Colonic mucosa (tissue), 4 donors: ENCODE results near the gene SAMD14. TPM values are rescaled to one million over a fixed set of nuclear protein-coding genes. Genes with fewer than 3 reads are reported as not detected.

Source experiments
- DNase-seq: peaks from one replicate; pipeline ENCODE4 v3.0.0-alpha.2; 2020
- H3K27ac ChIP-seq: fragments of 200-600 bp; one replicate; pipeline ENCODE4 v1.8.0; 2021
- H3K27me3 ChIP-seq: fragments of 200-600 bp; one replicate; pipeline ENCODE4 v1.8.0; 2021
- H3K36me3 ChIP-seq: fragments of 200-600 bp; one replicate; pipeline ENCODE4 v1.8.0; 2021
- H3K4me1 ChIP-seq: fragments of 200-600 bp; one replicate; pipeline ENCODE4 v1.8.0; 2021; ENCODE audit warnings: mild to moderate bottlenecking
- H3K4me3 ChIP-seq: fragments of 200-600 bp; one replicate; pipeline ENCODE4 v1.8.0; 2021
- H3K9ac ChIP-seq, 2 donors: one replicate each; pipeline ENCODE4 v1.7.0; 2013; ENCODE audit warnings: control low read depth in 2 of 2, low read depth in 2 of 2, low read length in 2 of 2
- H3K9me3 ChIP-seq: fragments of 200-600 bp; one replicate; pipeline ENCODE4 v1.8.0; 2021
- CTCF ChIP-seq: fragments of 200-600 bp; IDR thresholded peaks from one replicate; pipeline ENCODE4 v1.8.0; 2022; ENCODE audit warnings: antibody characterized with exemption, mild to moderate bottlenecking
- intact Hi-C: fragments of 100-400 bp; cut with DNase I; formaldehyde crosslinking; loops from one replicate; pipeline ENCODE4 v1.14.1; 2022
- total RNA-seq, 2 donors: library from RNA; stranded (reverse); fragmentation: NEBNext Ultra II Directional in 1 of 2; extraction: Animal tissue kit (Norgen Biotek cat#: 25700) in 1 of 2; gene quantifications; one replicate each; pipeline ENCODE4 v1.2.1, GENCODE V29; 2021
- donor health status: healthy.
- donor health status: DM: no; HTN: no; CAD: no.
- donor health status: DM: no; HTN: no; CAD: no.

Gene SAMD14
- total RNA-seq, 2 donors from 2014 or later = 0.77 to 2.3 TPM

DNA sequence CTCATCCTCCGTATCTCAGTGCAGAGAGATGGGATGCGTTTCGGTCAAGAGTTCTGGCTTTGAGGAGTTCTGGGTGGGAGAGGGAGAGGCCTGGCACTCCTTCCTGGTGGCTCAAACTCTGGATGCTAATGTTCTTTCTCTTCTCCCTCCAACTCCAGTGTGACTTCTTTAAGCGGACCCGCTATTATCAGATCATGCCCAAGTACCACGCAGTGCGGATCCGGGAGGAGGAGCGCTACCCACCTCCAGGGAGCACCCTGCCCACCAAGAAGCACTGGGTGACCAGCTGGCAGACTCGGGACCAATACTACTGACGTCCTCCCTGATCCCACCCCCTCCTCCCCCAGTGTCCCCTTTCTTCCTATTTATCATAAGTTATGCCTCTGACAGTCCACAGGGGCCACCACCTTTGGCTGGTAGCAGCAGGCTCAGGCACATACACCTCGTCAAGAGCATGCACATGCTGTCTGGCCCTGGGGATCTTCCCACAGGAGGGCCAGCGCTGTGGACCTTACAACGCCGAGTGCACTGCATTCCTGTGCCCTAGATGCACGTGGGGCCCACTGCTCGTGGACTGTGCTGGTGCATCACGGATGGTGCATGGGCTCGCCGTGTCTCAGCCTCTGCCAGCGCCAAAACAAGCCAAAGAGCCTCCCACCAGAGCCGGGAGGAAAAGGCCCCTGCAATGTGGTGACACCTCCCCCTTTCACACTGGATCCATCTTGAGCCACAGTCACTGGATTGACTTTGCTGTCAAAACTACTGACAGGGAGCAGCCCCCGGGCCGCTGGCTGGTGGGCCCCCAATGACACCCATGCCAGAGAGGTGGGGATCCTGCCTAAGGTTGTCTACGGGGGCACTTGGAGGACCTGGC lies 40.8 kb downstream of the SAMD14 start:
- intact Hi-C loops = no loop called here
- no peak for DNase-seq
- H3K9ac ChIP-seq = no peak overlapping the region
- no peaks in the 10 kb centered on the region for H3K27me3 ChIP-seq
- no peak for TF ChIP-seq CTCF
- H3K4me3 ChIP-seq = no peak overlapping the region
- H3K4me1 ChIP-seq = no peaks in the 10 kb centered on the region
- H3K9me3 ChIP-seq = no peaks in the 10 kb centered on the region
- no peaks in the 10 kb centered on the region for H3K36me3 ChIP-seq
- no peak overlapping the region for H3K27ac ChIP-seq

- H3K27ac ChIP-seq = no peak overlapping the region
- no peak for TF ChIP-seq CTCF
- no peak for DNase-seq
- intact Hi-C loops = loop anchor here (2.0 kb wide), 1 partner anchor 61 kb away; no protein-coding TSS in a partner anchor
- H3K9ac ChIP-seq = no peak overlapping the region
- no peaks in the 10 kb centered on the region for H3K27me3 ChIP-seq
- H3K36me3 ChIP-seq = no peaks in the 10 kb centered on the region
- H3K9me3 ChIP-seq = no peaks in the 10 kb centered on the region
- no peaks in the 10 kb centered on the region for H3K4me1 ChIP-seq
- no peak overlapping the region for H3K4me3 ChIP-seq
Measured at GRCh38 chr17:50087912-50088405, 42.0 kb downstream of the SAMD14 start.

- H3K27me3 ChIP-seq = no peaks in the 10 kb centered on the region
- no peaks in the 10 kb centered on the region for H3K9me3 ChIP-seq
- DNase-seq = peak; percentile 77
- H3K4me1 ChIP-seq = no peaks in the 10 kb centered on the region
- no peak overlapping the region for H3K27ac ChIP-seq
- intact Hi-C loops = loop anchor here (2.0 kb wide), 1 partner anchor 61 kb away; no protein-coding TSS in a partner anchor
- TF ChIP-seq CTCF = peak; percentile 93
- H3K9ac ChIP-seq = no peak overlapping the region
- H3K36me3 ChIP-seq = no peaks in the 10 kb centered on the region
- no peak overlapping the region for H3K4me3 ChIP-seq
Measured at GRCh38 chr17:50087246-50087911, 42.6 kb downstream of the SAMD14 start.

DNA sequence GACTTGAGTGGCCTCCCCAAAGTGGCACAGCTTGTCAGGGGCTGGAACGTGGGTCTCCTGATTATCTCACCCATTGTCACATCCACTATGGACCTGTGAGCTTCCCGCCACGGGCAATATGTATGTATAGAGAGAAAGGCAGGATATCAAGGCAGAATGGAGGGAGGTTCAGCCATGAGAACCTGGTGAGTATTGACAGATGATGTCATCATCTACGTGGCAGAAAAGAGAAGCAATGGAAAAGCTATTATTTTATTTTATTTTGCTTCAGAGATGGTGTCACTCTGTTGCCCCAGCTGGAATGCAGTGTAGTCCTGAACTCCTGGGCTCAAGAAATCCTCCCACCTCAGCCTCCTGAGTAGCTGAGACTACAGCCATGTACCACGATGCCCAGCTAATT lies 48.2 kb downstream of the SAMD14 start:
- Histone ChIP-seq H3K4me3 (no peak overlapping the region), H3K27me3 (no peaks in the 10 kb centered on the region), H3K9ac (no peak overlapping the region), H3K4me1 (peaks cover 5% of the 10 kb centered on the region), H3K27ac (no peak overlapping the region), H3K9me3 (no peaks in the 10 kb centered on the region), H3K36me3 (no peaks in the 10 kb centered on the region)
- DNase-seq = no peak
- intact Hi-C loops = no loop called here
- TF ChIP-seq CTCF = no peak

DNA sequence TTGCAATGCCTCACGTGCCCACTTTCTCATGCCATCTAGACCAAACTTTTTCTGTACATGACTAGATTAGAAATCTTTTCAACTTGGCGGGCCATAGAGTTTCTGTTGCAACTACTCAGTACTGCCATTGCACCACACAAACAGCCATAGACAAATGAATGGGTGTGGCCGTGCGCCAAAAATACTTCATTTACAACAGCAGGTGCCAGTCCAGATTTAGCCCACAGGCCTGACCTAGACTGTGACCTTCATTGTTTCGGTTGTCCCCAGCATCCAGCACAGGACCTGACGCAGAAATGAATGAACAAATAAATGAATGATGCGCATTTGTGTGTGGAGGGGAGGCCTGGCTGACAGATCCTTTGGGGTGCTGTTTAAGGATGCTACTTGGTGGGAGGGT lies 49.1 kb downstream of the SAMD14 start:
- H3K9me3 ChIP-seq = no peaks in the 10 kb centered on the region
- H3K9ac ChIP-seq = no peak overlapping the region
- H3K4me1 ChIP-seq = peaks cover 5% of the 10 kb centered on the region
- no peaks in the 10 kb centered on the region for H3K27me3 ChIP-seq
- no peaks in the 10 kb centered on the region for H3K36me3 ChIP-seq
- no peak for TF ChIP-seq CTCF
- no peak overlapping the region for H3K4me3 ChIP-seq
- no peak for DNase-seq
- no peak overlapping the region for H3K27ac ChIP-seq
- intact Hi-C loops = no loop called here
